CD4-positive, alpha-beta T cell treated with Interleukin-21 for 1 hour (primary cell): Measurements from ENCODE around the gene HOXB6.

Experiments
- DNase-seq: peaks from one replicate; pipeline ENCODE4 v3.0.0-alpha.2; 2020

Gene HOXB6

GRCh38 chr17:48593840-48594537 is 10.8 kb downstream of the HOXB6 start:
- peak; percentile 82 for DNase-seq

DNA sequence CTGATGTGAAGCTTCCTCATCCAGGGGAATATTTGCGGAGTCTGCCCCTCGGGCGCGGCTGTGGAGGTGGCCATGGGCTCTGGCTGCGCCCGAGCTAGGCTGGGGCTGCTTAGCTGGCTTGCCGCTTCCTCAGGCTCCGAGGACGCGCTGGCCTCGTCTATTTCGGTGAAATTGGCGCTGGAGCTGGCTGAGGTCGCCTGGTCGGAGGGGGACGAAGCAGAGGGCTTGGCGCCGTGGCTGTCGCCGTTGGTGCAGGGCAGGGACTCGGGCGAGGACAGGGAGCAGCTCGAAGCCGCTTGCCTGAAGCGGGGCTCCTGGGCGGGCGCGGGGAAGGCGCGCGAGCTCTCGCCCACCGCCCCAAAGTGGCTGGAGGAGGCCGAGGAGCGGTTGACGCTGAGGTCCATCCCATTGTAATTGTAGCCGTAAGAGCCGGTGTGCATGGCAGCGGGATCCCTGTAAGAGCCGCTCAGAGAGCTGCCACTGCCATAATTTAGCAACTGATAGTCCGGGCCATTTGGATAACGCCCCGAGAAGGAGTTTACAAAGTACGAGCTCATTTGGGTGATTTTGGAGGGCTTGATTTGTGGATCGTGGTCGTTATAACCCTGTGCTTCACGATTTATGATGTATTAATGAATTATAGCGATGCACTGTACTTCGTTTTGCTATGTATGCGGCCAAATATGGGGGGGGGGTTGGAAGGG is 11.5 kb downstream of the HOXB6 start, which contains the start of gene HOXB5:
Gene HOXB5 (minus strand): TSS at position 654 of the 704 bp plus-strand sequence. CDS start 97 bp downstream, at position 557.
- no peak for DNase-seq

GRCh38 chr17:48592577-48592976 is 12.2 kb downstream of the HOXB6 start:
- DNase-seq: no peak

DNA sequence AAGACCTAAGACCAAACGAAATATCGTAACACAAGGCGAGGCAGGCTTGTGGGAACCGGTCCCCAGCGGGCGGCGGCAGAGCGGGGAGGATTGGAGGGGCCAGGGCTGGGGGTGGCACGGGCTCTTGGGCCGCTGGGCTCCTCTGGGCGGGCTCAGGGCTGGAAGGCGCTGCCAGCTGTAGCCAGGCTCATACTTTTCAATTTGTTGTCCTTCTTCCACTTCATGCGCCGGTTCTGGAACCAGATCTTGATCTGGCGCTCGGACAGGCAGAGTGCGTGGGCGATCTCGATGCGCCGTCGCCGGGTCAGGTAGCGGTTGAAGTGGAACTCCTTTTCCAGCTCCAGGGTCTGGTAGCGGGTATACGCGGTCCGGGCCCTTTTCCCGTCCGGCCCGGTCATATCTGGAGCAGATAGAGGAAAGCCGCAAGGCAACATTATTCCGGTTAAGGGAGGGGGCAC is 12.7 kb downstream of the HOXB6 start:
- no peak for DNase-seq

DNA sequence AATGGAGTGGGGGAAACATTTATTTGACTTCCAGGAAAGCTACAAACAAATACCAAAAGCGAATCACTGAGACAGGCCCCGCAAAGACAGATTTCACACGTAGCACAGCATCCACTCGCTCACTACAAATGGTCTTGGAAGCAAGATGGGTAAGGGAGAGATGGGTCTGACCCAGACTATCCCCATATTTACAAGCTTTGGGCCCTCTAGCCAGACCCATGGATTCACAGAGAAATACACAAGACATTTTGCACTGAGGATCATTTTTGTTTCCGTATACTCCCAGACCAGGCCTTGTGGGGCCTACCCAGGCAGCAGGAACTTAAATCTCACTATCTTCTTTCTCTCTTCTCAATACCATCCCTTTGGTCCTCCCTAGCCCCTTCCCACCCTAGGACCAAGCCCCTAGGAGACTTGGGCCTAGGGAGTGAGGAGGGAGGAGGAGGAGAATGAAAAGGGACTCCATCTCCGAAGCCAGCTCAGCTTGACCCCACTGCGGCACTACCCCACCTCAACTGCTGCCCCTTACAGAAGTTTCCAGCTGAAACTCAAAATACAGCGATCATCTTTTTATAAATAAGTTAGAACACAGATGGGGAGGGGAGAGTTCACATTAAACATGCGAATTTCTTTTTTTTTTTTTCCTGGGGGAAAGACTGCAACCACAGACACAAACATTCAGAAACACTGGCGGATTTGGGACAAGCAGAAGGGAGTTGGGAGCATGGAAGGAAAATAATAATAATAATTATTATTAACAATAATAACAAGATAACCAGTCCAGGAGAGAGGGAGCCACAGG is 13.3 kb downstream of the HOXB6 start:
- no peak for DNase-seq

GRCh38 chr17:48590607-48591161 is 14.1 kb downstream of the HOXB6 start:
- no peak for DNase-seq

- DNase-seq: no peak
These were observed 14.8 kb downstream of the HOXB6 start, which contains the start of gene HOXB3 for GRCh38 chr17:48589831-48590606. HOXB3 (minus strand) TSS chr17:48590241; CDS start chr17:48552474, 37,767 bp downstream.

DNA sequence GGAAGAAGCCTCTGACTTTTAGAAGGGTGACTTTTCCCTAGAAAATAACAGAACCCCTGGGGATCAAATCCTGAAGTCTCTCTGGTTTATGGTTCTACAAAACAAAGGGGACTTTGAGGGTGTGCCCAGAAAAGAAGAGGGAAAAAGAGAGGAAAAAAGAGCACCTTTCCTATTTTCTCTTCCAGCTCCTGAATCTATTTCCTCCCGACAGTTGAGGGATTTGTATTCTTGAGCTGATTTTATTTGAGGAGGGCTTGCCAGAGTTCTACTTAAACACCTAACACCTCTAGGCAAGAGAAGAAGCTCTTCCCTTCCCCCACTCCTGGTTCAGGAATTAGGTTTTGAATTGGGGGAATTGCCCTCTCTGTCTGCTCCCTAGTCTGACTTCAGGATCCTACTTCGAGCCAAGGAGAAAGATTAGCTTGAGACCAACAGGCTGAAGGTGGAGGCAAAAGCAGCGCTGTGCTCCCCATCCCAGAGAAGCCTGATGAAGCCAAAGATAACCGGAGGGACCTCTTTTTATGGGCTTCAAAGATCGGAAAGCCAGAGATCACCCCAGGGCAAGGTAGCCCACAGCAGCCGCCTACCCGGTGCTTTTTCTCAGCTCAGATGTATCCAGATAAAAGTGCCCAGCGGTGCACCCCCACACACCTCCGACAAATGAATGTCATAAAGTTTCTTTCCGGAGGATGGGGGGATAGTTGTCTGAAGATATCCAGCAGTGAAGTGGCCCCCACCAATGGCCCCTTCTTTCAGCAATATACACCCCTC is 15.5 kb downstream of the HOXB6 start:
- DNase-seq: no peak

DNA sequence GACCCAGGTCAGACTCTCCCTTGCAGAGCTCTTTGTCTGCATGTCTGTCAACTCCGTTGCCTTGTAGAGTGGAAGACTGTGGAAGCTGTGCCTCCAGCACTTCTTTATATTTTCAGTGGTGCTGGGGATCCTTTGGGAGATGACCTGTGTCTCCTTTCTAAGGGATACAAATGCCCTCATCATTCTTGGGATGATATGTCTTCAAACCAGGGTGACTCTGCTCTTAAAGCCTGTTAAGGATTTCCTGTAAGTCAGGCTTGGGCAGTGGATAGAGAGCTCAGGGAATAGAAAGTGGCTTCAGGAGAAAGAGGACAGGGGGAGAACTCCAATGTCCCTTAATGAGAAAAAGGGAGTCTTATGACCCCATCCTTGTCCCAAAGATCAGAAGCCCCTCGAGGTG is 16.3 kb downstream of the HOXB6 start:
- no peak for DNase-seq

- DNase-seq: no peak
These were observed 16.7 kb downstream of the HOXB6 start for GRCh38 chr17:48588074-48588415.

DNA sequence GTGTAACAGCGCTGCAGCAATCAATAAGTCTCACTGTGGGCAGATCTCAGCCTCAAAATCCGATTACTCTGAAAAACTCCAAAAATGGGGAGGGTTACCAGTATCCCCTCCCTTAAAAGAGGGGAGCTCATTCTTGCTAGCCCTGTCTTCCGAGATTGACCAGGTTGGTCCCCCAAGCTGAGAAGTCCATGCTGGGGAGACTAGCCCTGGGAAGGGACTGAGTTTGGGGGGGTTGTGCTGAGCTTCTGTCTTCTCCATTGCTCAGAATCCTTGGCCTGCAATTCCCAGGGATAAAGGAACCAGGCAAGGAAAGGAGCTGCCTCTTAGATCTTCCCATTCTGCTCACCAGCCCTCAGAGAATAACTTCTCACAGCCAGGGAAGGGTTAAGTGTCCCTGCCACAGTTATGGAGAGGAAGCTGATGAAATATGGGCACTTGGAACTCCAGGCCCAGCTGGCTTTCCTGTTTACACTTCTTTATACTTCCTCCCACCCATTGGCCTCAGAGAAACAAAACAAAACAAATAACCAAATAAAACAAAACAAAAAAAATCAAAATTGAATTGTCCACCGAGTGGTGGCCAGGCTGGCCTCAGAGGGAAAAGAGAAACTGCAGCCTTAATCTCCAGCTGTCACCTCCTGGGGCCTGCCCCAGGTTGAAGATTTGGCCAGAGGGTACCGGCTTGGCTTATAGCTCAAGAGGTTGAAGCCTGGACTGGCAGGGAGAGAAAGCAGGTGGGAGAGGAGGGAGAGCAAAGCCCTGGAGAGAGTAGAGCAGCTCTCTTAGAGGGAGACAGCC is 17.3 kb downstream of the HOXB6 start:
- no peak for DNase-seq

- no peak for DNase-seq
These were observed 18.2 kb downstream of the HOXB6 start for GRCh38 chr17:48586355-48587258.

- DNase-seq: no peak
These were observed 20.5 kb downstream of the HOXB6 start for GRCh38 chr17:48584223-48584741.

DNA sequence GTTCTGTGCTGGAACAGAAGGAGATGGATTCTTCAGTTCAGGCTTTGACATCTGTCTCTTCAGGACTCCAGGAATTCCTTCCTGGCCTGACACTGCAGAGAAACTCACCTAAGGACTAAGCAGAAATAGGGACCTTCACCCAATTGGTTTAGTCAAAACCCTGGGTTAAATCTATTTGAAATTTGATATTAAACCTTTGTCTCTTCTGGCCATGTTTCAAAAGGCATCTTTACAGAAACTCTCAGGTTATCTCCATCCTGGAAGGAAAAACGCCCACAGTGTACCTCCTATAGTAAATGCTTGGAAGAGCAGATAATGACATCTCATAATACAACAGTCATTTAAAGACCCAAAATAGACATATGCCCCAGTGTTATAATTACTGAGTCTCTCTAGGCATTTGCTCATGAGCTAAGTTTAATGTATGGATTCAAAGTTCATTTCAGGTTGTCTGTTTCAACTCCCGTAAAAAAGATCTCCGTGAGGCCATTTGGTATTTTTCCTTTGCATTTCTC is 21.0 kb downstream of the HOXB6 start:
- no peak for DNase-seq

- no peak for DNase-seq
These were observed 22.1 kb downstream of the HOXB6 start for GRCh38 chr17:48582750-48583069.

GRCh38 chr17:48579760-48580554 is 24.8 kb downstream of the HOXB6 start:
- no peak for DNase-seq

GRCh38 chr17:48579471-48579759 is 25.4 kb downstream of the HOXB6 start:
- no peak for DNase-seq

DNA sequence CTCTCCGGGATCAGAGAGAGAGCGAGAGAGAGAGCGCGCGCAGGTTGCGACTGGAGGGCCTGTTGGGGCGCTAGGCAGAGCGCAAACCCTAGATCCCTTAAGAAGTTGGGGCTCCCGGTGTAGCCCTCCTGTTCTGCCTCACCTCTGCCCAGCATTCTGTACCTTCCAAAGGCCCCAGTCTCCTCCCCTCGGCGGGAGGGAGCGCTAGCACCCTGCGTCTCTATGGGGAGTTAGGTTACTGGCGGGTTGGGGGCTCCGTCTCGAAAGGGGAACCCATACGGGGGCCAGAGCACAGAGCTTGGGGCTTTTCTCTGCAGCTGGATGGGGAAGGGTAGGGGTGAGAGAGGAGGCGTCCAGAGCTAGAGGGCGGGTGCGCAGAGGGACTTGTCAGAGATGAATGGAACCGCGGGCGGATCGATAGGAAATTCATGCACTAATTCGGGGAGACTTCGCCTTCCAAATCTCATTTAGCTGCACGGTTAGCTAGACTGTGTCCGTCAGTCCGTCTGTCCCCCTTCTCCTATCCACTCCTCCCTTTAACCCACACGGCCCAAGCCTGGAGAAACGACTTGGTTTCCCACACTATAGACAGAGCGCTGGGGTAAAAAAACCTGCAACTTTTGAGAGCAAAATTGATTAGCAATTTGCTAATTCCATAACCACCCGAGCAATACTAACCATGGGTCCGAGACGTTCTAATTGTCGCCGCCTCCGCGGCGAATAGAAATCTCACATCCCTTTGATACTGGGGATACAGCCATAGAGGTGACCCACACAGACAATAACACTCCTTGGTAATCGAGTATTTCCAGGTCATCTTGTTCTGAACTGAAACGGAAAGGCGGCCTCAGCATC is 25.9 kb downstream of the HOXB6 start:
- DNase-seq: no peak
